Stimulated activated CD4-positive, alpha-beta T cell treated with anti-CD3 and anti-CD28 coated beads, Interleukin-15, amount 100 ng/mL, for 1 hour (primary cell): Measurements from ENCODE around the gene AMDHD2.

Experiments used
- DNase-seq, 2 donors: peaks; one replicate each; pipeline ENCODE4 v3.0.0-alpha.2; 2020; ENCODE audit warnings: low read depth in 1 of 2, low spot score in 1 of 2

AMDHD2 gene

GRCh38 chr16:2498531-2499253 is 21.5 kb upstream of the AMDHD2 start:
- DNase-seq: no peak

DNA sequence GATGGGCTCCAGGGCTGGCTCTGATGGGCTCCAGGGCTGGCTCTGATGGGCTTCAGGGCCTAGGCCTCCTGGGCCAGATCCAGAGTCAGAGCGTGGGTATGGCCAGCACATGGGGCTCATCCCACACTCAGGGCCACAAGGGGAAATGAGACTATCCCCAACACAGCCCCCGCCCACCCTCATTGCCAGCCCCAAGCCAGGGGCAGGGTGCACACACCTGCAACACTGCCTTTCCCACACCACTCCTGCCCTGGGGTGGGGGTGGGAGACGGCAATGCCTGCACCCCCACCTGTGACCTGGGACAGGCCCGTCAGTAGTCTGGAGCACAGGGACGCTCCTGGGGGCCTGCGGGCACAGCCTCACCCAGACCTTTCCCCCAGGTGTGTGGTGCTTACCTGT is 20.7 kb upstream of the AMDHD2 start:
- DNase-seq: no peak

- no peak for DNase-seq
Measured at GRCh38 chr16:2499890-2500429, 20.2 kb upstream of the AMDHD2 start.

- no peak for DNase-seq
Measured at GRCh38 chr16:2500430-2500917, 19.7 kb upstream of the AMDHD2 start.

DNA sequence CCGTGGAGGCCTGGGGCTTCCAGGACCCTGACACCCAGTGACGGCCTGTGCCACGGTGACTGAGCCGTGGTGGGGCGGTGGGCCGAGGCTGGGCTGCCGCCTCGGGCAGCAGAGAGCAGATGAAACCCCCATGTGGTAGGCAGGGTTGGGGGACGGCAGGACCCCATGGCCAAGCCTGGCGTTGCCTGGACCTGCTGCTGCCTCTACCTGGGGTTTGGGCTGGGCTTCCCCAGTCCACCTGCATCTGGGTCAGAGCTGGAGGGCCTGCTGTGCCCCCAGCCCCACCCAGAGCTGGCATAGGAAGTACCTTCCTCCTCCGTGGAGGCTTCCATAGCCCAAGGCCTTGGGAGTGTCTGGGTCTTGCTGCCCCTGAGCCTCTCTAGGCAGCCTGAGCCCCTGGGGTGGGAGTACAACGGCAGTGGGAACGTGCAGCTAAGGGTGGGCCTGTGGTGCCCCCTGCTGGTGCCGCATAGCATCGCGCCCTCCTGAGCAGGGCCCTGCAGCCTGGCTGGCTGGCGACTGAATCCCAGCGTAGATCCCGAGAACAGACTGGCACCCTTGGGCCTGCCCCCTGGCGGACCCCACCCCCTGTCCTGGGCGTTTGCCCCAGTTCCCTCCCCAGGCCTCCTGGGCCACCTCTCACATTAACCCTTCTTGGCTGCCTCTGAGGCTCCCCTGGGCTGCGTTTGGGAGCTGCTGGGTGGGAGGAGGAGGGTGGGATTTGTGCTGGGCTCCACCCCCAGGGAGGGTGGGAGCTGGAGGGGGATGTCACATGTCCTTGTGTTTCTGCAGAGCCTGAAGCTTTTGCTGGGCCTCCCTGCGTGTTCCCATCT is 19.0 kb upstream of the AMDHD2 start:
- DNase-seq: peak; percentile 54 to 77

DNA sequence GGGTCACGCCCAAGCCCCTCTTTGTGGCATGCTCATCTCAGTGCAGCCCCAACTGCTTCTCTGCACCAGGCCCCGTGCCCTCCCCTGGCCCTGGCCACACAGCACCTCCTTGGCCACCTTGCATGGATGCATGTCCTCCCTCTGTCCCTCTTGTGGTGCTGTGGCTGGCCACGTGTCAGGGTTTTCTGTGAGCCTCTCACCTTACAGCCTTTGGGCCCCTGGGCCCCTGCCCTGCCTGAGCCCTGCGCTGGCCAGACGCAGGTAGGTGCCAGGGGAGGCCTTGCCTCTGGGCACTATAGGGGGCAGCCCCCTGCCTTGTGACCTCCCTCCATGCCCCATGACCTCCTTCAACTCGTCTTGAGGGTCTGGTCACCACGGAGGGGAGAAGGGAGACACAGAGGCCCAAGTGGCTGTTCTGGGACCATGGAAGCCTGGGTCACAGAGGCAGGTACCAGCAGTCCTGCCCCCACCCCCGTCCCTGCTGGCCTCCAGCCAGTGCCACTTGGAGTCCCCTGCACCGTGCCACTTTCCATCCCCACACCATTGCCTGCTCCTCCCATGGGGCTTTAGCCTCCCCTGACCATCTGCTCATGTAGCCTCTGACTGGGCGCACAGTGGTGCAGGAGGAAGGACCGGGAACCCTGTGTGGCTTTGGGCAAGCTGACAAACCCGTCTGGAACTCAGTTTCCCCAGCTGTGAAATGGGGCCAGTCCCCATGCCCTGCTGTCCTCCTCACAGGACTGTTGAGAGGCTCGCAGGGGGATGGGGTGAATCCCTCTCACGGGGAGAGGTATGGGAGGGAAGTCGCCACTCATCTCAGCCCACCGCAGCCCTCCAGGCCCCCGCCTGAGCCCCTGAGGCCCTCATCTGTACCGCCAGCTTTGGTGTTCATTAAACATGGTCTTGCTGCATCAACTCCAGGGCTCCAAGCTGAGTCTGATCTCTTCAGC is 17.9 kb upstream of the AMDHD2 start:
- DNase-seq: no peak

DNA sequence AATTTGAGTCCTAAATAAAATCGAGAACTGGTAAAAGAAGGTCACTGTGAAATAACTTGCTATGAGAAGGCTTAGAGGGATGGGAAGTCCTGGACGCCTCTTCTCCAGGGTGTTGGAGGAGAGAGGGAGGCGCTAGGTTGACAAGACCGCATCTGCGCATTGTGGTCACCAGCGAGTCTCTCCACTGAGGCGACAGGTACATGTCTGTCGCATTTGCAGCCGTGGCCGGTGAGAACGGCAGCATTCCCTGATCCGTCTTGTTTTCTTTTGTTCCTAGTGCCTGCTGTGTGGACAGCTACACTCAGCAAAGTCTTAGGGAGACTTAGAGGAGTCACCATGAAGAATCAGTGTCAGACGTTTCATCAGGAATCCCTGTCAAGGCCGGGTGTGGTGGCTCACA is 14.5 kb upstream of the AMDHD2 start:
- no peak for DNase-seq

DNA sequence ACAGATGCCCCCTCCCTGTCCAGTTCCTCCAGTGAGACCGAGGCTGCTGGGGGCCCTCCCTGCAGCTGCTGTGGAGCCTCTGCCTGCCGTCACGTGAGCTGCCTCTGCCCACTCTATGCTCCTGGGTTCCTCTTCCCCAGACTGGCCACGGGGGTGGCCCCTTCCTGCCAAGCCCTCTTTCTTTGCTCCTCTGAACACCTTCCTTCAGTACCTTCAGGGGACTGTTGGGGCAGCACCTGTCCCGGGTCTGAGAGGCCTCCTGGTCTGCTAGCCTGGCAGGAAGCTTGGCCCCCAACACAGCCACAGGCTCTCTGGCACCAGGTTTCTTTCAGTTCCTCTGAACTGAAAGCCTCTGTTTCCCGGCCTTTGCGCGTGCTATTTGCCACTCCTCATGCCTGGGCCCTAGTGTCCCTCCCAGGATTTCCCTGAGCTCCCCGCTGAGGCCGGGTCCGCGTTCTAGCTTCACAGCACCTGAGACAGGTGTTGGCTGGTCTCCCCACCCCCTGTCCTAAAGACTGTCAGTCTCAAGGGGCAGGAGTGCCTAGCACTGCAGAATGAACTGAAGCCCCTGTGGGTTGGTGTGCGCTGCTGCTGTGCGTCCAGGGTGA is 13.0 kb upstream of the AMDHD2 start:
- no peak for DNase-seq

DNA sequence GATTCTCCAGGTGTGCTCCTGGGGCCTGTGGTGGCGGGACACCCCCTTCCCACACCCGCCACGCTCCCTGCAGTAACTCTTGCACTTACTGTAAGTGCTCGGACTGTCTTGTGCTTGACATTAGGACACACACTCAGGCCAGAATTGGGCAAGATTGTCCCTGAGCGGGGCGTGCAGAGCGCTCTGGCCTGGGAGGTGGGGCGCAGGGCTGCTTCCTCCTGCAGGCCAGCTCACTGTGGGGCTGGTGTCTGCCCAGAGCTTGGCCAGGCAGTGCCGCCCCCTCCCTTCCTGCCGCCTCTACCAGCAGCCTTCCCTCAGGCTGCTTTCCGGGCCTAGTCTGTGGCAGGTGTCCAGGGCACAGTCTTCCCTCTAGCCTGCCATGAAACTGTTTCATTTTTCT is 12.5 kb upstream of the AMDHD2 start:
- DNase-seq: no peak

- DNase-seq: no peak
Measured at GRCh38 chr16:2508722-2509400, 11.3 kb upstream of the AMDHD2 start.

DNA sequence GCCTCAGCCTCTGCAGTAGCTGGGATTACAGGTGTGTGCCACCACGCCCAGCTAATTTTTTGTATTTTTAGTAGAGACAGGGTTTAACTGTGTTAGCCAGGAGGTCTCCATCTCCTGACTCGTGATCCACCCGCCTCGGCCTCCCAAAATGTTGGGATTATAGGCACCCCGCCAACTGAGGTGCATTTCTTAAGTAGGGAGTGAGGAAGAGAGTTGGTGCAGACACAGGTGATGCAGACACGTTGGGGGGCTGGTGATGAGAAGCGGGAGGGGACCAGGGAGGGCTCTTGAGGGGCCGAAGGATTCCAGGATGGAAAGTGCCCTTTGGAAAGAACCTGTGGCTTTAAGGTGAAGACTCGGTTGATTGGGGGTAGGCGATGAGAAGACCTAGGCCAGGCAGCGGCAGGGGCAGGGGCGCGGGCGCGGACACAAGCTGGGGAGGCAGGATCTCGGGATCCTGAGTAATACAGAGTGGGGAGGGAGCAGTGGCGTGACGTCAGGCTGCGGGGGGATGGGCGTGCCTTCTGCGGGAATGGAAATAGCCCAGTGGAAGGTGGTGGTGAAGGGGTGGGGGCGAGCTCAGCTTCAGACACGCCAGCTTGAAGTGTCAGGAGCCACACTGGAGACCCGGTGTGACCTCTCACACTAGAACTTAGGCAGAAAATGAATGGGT is 8.9 kb upstream of the AMDHD2 start:
- no peak for DNase-seq

GRCh38 chr16:2511996-2512734 is 8.0 kb upstream of the AMDHD2 start:
- no peak for DNase-seq

GRCh38 chr16:2512735-2513404 is 7.3 kb upstream of the AMDHD2 start:
- DNase-seq: no peak

- peak; percentile 86 to 89 for DNase-seq
Measured at GRCh38 chr16:2513405-2514332, 6.5 kb upstream of the AMDHD2 start, which contains the start of gene ATP6V0C. ATP6V0C (plus strand) TSS chr16:2513952; CDS start chr16:2514104, 152 bp downstream.

DNA sequence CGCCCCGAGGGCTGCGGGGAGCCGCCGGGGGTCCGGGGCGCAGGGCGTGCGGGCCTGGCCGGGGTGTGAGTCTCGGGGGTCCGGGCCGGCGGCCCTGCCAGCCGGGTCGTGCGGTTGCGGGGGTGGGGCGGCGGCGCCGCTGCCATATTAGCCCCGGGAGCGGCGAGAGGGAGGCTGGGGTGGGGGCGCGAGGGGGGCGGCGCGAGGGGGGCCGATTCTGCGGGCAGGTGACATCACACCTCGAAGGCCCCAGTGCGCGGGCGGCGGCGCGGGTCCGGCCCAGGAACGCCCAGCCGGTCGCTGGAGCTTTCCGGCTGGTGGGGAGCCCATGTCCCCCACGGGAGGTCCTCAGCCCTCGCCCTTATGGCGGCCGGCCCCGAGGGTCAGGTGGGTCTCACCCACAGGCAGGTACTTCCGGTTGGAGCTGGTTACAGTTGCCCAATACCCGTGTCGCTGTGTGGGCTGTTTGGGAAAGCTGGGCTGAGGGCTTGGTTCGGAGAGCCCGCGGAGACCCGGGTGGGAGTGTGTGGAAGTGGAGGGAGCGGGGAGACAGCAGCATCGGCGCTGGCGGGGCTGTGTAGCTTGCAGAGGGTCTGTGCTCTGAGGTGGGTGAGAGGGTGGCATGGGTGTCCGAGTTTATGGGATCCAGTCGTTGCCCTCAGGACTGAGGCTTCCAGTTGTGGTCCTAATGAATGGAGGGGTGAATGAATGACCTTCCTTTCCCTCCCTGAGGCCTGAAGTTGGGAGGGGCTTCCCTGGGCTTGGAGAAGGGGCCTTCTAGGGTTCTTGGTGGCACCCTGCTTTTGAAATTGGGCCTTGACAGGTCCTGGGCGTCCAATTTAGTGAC is 5.6 kb upstream of the AMDHD2 start:
- DNase-seq: no peak
